GM23338 (cell line): ENCODE measurements around the gene CHRNA4. TPM values are rescaled to one million over a fixed set of nuclear protein-coding genes. Genes with fewer than 3 reads are reported as not detected.

Source experiments
- ATAC-seq: fragments of 200-7000 bp; cut with Tn5 transposase; 3 replicates; pipeline ENCODE4 v1.9.1; 2020
- DNase-seq: peaks from one replicate; pipeline ENCODE4 v3.0.0-alpha.2; 2015; ENCODE audit warnings: low spot score
- H2AFZ ChIP-seq: fragments of 200-600 bp; sonication (generic); 2 replicates; pipeline ENCODE4 v1.8.0; 2016; ENCODE audit warnings: antibody characterized with exemption, mild to moderate bottlenecking, moderate library complexity
- H3F3A ChIP-seq: fragments of 200-600 bp; sonication (generic); replicated peaks from 2 replicates; pipeline ENCODE4 v1.8.0; 2017; ENCODE audit warnings: antibody characterized with exemption, mixed run types, low read depth
- H3K27ac ChIP-seq: fragments of 200-600 bp; sonication (generic); 2 replicates; pipeline ENCODE4 v1.6.1; 2016; ENCODE audit warnings: low read depth
- H3K27me3 ChIP-seq: fragments of 200-600 bp; sonication (generic); 2 replicates; pipeline ENCODE4 v1.8.0; 2016; ENCODE audit warnings: mild to moderate bottlenecking, mixed run types, moderate library complexity; ENCODE audit not compliant: insufficient read depth
- H3K36me3 ChIP-seq: fragments of 200-600 bp; sonication (generic); 2 replicates; pipeline ENCODE4 v1.8.0; 2016; ENCODE audit warnings: mild to moderate bottlenecking; ENCODE audit not compliant: insufficient read depth
- H3K4me1 ChIP-seq: fragments of 200-600 bp; sonication (generic); 2 replicates; pipeline ENCODE4 v1.8.0; 2016; ENCODE audit warnings: mild to moderate bottlenecking, moderate library complexity; ENCODE audit not compliant: insufficient read depth
- H3K4me2 ChIP-seq: fragments of 200-600 bp; sonication (generic); 2 replicates; pipeline ENCODE4 v1.7.1; 2017; ENCODE audit warnings: mixed run types
- H3K4me3 ChIP-seq: fragments of 200-600 bp; sonication (generic); 2 replicates; pipeline ENCODE4 v1.6.1; 2016; ENCODE audit warnings: mixed run types
- H3K79me2 ChIP-seq: fragments of 200-600 bp; sonication (generic); replicated peaks from 2 replicates; pipeline ENCODE4 v1.8.0; 2017; ENCODE audit warnings: mild to moderate bottlenecking; ENCODE audit not compliant: insufficient read depth
- H3K9me2 ChIP-seq: fragments of 200-600 bp; sonication (generic); 2 replicates; pipeline ENCODE4 v1.8.0; 2017; ENCODE audit not compliant: insufficient read depth
- H4K20me1 ChIP-seq: fragments of 200-600 bp; sonication (generic); replicated peaks from 2 replicates; pipeline ENCODE4 v1.8.0; 2017; ENCODE audit warnings: mild to moderate bottlenecking; ENCODE audit not compliant: insufficient read depth
- H3K27ac Mint-ChIP-seq: 2 replicates; pipeline ENCODE4 v1.8.0; 2020; ENCODE audit warnings: inconsistent platforms, mild to moderate bottlenecking, moderate library complexity, mixed read lengths
- H3K27me3 Mint-ChIP-seq: 3 replicates; pipeline ENCODE4 v1.8.0; 2022; ENCODE audit warnings: low read depth, mild to moderate bottlenecking, moderate library complexity, mixed read lengths, inconsistent platforms; ENCODE audit not compliant: insufficient read depth, poor library complexity
- H3K36me3 Mint-ChIP-seq: 3 replicates; pipeline ENCODE4 v1.8.0; 2021; ENCODE audit warnings: low read depth, mild to moderate bottlenecking, inconsistent platforms, moderate library complexity, mixed read lengths
- H3K4me1 Mint-ChIP-seq: 3 replicates; pipeline ENCODE4 v1.8.0; 2020; ENCODE audit warnings: mild to moderate bottlenecking, inconsistent platforms, mixed read lengths
- H3K4me3 Mint-ChIP-seq: 3 replicates; pipeline ENCODE4 v1.8.0; 2021; ENCODE audit warnings: moderate library complexity, mild to moderate bottlenecking, inconsistent platforms, mixed read lengths
- H3K9me3 Mint-ChIP-seq: 3 replicates; pipeline ENCODE4 v1.8.0; 2020; ENCODE audit warnings: moderate library complexity, mild to moderate bottlenecking, inconsistent platforms, mixed read lengths
- EZH2 ChIP-seq: fragments of 200-600 bp; sonication (generic); IDR thresholded peaks from one replicate; pipeline ENCODE4 v1.8.0; 2017; ENCODE audit warnings: antibody characterized with exemption, mild to moderate bottlenecking, low read depth; ENCODE audit not compliant: unreplicated experiment
- EZH2phosphoT487 ChIP-seq: fragments of 200-600 bp; sonication (generic); IDR thresholded peaks from one replicate; pipeline ENCODE4 v1.8.1; 2018; ENCODE audit warnings: antibody characterized with exemption; ENCODE audit not compliant: unreplicated experiment
- NANOG ChIP-seq: IDR thresholded peaks from 2 replicates; pipeline ENCODE4 v1.6.1; 2016; ENCODE audit warnings: antibody characterized with exemption, borderline replicate concordance
- POLR2AphosphoS5 ChIP-seq: IDR thresholded peaks from 2 replicates; pipeline ENCODE4 v1.6.1; 2016; ENCODE audit warnings: antibody characterized with exemption, low read depth
- STAT1 ChIP-seq: IDR thresholded peaks from one replicate; pipeline ENCODE4 v1.6.1; 2016; ENCODE audit warnings: antibody characterized with exemption; ENCODE audit not compliant: unreplicated experiment
- ZNF114 ChIP-seq: fragments of 250-450 bp; sonication (Bioruptor Pico); IDR thresholded peaks from 2 replicates; pipeline ENCODE4 v1.5.0; 2020; ENCODE audit warnings: mild to moderate bottlenecking, moderate library complexity
- ZNF331 ChIP-seq: fragments of 250-450 bp; sonication (Bioruptor Pico); IDR thresholded peaks from 2 replicates; pipeline ENCODE4 v1.5.0; 2020; ENCODE audit warnings: low read depth, mild to moderate bottlenecking, moderate library complexity
- polyA plus RNA-seq: library from polyadenylated mRNA; unstranded; fragments of >200 nt; fragmentation: Nextera tagmentation; extraction: Ambion mirVana; gene quantifications from 2 replicates; pipeline ENCODE4 v1.2.1, GENCODE V29; 2016
- total RNA-seq: library from RNA; depleted of rRNA; stranded (reverse); fragments of >200 nt; shearing (Covaris generic); gene quantifications from 2 replicates; pipeline ENCODE4 v1.2.3, GENCODE V29; 2014
- TF ChIP-seq, protein P1 (sequence below), 2 experiments: fragments of 200-600 bp in 1 of 2; sonication (generic) in 1 of 2; conservative IDR thresholded peaks; 2 replicates each; pipeline versions ENCODE4 v1.5.1 to v1.6.1; 2016 to 2017; ENCODE audit warnings: antibody characterized with exemption in 2 of 2, low read depth in 2 of 2, mild to moderate bottlenecking in 2 of 2, moderate library complexity in 1 of 2
- TF ChIP-seq, protein P2 (sequence below): fragments of 250-450 bp; sonication (Bioruptor Pico); IDR thresholded peaks from 2 replicates; pipeline ENCODE4 v1.5.0; 2020; ENCODE audit warnings: mild to moderate bottlenecking, moderate library complexity
- TF ChIP-seq, protein P3 (sequence below): IDR thresholded peaks from 2 replicates; pipeline ENCODE4 v1.6.1; 2016; ENCODE audit warnings: antibody characterized with exemption
- TF ChIP-seq, protein P4 (sequence below): IDR thresholded peaks from one replicate; pipeline ENCODE4 v1.6.1; 2018; ENCODE audit warnings: antibody characterized with exemption; ENCODE audit not compliant: unreplicated experiment

The CHRNA4 gene
- total and polyA plus RNA-seq, 2 experiments from 2014 or later: 2.7 to 3.9 TPM

DNA sequence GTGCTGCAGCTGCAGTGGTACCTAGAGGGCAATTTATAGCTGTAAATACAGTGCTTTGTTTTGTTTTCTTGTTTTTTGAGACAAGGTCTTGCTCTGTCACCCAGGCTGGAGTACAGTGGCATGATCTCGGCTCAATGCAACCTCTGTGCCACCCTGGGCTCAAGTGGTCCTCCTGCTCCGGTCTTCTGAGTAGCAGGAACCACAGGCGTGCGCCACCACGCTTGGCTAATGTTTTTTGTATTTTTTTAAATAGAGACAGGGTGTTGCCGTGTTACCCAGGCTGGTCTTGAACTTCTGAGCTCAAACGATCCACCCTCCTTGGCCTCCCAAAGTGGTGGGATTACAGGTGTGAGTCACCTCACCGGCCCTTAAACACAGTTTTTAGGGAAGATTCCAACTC, 26.8 kb downstream of the CHRNA4 start:
- Mint-ChIP-seq H3K27me3 (peaks cover 35% of the 10 kb centered on the region), H3K9me3 (peaks cover 35% of the 10 kb centered on the region), H3K4me1 (peaks cover 4% of the 10 kb centered on the region; the same call in 1 of the 3 replicates), H3K36me3 (peaks cover 22% of the 10 kb centered on the region), H3K4me3 (no peak overlapping the region), H3K27ac (no peak overlapping the region)
- H3K79me2 ChIP-seq: no peaks in the 10 kb centered on the region
- H3K27ac ChIP-seq: no peak overlapping the region
- peaks cover 3% of the 10 kb centered on the region; the same call in 1 of the 2 replicates for H3K9me2 ChIP-seq
- no peak overlapping the region for H3K4me3 ChIP-seq
- ATAC-seq: no peak
- H2AFZ ChIP-seq: no peak overlapping the region
- H4K20me1 ChIP-seq: no peaks in the 10 kb centered on the region
- H3K27me3 ChIP-seq: no peaks in the 10 kb centered on the region
- no peaks in the 10 kb centered on the region; the same call in 1 of the 2 replicates for H3K4me1 ChIP-seq
- H3F3A ChIP-seq: no peaks in the 10 kb centered on the region
- no peaks in the 10 kb centered on the region for H3K36me3 ChIP-seq
- DNase-seq: no peak
- no peak for TF ChIP-seq STAT1
- no peak for TF ChIP-seq ZNF114 (CRISPR knock-in tag)
- TF ChIP-seq EZH2: no peak
- TF ChIP-seq, protein P1, sequence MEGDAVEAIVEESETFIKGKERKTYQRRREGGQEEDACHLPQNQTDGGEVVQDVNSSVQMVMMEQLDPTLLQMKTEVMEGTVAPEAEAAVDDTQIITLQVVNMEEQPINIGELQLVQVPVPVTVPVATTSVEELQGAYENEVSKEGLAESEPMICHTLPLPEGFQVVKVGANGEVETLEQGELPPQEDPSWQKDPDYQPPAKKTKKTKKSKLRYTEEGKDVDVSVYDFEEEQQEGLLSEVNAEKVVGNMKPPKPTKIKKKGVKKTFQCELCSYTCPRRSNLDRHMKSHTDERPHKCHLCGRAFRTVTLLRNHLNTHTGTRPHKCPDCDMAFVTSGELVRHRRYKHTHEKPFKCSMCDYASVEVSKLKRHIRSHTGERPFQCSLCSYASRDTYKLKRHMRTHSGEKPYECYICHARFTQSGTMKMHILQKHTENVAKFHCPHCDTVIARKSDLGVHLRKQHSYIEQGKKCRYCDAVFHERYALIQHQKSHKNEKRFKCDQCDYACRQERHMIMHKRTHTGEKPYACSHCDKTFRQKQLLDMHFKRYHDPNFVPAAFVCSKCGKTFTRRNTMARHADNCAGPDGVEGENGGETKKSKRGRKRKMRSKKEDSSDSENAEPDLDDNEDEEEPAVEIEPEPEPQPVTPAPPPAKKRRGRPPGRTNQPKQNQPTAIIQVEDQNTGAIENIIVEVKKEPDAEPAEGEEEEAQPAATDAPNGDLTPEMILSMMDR (conservative IDR thresholded peaks at IDR 0.05; ENCODE audit: low read depth in 2 of 2): no peak
- TF ChIP-seq POLR2AphosphoS5: no peak
- no peak for TF ChIP-seq ZNF331
- TF ChIP-seq NANOG: no peak
- TF ChIP-seq, protein P2, sequence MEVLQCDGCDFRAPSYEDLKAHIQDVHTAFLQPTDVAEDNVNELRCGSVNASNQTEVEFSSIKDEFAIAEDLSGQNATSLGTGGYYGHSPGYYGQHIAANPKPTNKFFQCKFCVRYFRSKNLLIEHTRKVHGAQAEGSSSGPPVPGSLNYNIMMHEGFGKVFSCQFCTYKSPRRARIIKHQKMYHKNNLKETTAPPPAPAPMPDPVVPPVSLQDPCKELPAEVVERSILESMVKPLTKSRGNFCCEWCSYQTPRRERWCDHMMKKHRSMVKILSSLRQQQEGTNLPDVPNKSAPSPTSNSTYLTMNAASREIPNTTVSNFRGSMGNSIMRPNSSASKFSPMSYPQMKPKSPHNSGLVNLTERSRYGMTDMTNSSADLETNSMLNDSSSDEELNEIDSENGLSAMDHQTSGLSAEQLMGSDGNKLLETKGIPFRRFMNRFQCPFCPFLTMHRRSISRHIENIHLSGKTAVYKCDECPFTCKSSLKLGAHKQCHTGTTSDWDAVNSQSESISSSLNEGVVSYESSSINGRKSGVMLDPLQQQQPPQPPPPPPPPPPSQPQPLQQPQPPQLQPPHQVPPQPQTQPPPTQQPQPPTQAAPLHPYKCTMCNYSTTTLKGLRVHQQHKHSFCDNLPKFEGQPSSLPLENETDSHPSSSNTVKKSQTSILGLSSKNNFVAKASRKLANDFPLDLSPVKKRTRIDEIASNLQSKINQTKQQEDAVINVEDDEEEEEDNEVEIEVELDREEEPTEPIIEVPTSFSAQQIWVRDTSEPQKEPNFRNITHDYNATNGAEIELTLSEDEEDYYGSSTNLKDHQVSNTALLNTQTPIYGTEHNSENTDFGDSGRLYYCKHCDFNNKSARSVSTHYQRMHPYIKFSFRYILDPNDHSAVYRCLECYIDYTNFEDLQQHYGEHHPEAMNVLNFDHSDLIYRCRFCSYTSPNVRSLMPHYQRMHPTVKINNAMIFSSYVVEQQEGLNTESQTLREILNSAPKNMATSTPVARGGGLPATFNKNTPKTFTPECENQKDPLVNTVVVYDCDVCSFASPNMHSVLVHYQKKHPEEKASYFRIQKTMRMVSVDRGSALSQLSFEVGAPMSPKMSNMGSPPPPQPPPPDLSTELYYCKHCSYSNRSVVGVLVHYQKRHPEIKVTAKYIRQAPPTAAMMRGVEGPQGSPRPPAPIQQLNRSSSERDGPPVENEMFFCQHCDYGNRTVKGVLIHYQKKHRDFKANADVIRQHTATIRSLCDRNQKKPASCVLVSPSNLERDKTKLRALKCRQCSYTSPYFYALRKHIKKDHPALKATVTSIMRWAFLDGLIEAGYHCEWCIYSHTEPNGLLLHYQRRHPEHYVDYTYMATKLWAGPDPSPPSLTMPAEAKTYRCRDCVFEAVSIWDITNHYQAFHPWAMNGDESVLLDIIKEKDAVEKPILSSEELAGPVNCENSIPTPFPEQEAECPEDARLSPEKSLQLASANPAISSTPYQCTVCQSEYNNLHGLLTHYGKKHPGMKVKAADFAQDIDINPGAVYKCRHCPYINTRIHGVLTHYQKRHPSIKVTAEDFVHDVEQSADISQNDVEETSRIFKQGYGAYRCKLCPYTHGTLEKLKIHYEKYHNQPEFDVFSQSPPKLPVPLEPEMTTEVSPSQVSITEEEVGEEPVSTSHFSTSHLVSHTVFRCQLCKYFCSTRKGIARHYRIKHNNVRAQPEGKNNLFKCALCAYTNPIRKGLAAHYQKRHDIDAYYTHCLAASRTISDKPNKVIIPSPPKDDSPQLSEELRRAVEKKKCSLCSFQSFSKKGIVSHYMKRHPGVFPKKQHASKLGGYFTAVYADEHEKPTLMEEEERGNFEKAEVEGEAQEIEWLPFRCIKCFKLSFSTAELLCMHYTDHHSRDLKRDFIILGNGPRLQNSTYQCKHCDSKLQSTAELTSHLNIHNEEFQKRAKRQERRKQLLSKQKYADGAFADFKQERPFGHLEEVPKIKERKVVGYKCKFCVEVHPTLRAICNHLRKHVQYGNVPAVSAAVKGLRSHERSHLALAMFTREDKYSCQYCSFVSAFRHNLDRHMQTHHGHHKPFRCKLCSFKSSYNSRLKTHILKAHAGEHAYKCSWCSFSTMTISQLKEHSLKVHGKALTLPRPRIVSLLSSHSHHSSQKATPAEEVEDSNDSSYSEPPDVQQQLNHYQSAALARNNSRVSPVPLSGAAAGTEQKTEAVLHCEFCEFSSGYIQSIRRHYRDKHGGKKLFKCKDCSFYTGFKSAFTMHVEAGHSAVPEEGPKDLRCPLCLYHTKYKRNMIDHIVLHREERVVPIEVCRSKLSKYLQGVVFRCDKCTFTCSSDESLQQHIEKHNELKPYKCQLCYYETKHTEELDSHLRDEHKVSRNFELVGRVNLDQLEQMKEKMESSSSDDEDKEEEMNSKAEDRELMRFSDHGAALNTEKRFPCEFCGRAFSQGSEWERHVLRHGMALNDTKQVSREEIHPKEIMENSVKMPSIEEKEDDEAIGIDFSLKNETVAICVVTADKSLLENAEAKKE (CRISPR knock-in tag): no peak
- TF ChIP-seq, protein P3, sequence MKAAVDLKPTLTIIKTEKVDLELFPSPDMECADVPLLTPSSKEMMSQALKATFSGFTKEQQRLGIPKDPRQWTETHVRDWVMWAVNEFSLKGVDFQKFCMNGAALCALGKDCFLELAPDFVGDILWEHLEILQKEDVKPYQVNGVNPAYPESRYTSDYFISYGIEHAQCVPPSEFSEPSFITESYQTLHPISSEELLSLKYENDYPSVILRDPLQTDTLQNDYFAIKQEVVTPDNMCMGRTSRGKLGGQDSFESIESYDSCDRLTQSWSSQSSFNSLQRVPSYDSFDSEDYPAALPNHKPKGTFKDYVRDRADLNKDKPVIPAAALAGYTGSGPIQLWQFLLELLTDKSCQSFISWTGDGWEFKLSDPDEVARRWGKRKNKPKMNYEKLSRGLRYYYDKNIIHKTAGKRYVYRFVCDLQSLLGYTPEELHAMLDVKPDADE: no peak
- TF ChIP-seq, protein P4, sequence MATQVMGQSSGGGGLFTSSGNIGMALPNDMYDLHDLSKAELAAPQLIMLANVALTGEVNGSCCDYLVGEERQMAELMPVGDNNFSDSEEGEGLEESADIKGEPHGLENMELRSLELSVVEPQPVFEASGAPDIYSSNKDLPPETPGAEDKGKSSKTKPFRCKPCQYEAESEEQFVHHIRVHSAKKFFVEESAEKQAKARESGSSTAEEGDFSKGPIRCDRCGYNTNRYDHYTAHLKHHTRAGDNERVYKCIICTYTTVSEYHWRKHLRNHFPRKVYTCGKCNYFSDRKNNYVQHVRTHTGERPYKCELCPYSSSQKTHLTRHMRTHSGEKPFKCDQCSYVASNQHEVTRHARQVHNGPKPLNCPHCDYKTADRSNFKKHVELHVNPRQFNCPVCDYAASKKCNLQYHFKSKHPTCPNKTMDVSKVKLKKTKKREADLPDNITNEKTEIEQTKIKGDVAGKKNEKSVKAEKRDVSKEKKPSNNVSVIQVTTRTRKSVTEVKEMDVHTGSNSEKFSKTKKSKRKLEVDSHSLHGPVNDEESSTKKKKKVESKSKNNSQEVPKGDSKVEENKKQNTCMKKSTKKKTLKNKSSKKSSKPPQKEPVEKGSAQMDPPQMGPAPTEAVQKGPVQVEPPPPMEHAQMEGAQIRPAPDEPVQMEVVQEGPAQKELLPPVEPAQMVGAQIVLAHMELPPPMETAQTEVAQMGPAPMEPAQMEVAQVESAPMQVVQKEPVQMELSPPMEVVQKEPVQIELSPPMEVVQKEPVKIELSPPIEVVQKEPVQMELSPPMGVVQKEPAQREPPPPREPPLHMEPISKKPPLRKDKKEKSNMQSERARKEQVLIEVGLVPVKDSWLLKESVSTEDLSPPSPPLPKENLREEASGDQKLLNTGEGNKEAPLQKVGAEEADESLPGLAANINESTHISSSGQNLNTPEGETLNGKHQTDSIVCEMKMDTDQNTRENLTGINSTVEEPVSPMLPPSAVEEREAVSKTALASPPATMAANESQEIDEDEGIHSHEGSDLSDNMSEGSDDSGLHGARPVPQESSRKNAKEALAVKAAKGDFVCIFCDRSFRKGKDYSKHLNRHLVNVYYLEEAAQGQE: no peak
- no peak for TF ChIP-seq EZH2phosphoT487
- H3K4me2 ChIP-seq: no peak overlapping the region
